ENCODE data around the gene KCNK16. TPM values are rescaled to one million over a fixed set of nuclear protein-coding genes. Genes with fewer than 3 reads are reported as not detected.

KCNK16 gene
- total and polyA plus RNA-seq, 2 of the 4 experiments (the other 2 are of a cell fraction) = not detected

- ChIA-PET POLR2A (ENCODE audit: unreplicated experiment) (no interaction called here), CTCF (interaction anchor here (2.1 kb wide), 1 partner anchor 438 kb away, joined by 7 read pairs; no protein-coding TSS in a partner anchor)
- Histone ChIP-seq H3K27ac (ENCODE audit: insufficient read depth, low read length) (no peak overlapping the region), H4K5ac (ENCODE audit: low read depth, low read length) (no peak overlapping the region), H2AFZ (replicated peaks; ENCODE audit: low read length, poor library complexity) (no peak overlapping the region), H3K4ac (ENCODE audit: low read depth, low read length) (no peak overlapping the region), H3K27me3 (ENCODE audit: control insufficient read depth, insufficient read depth, low read length) (peaks cover 32% of the 10 kb centered on the region; the same call in 1 of the 2 replicates), H4K91ac (ENCODE audit: insufficient read depth, low read depth, low read length) (no peak overlapping the region), H3K14ac (replicated peaks; ENCODE audit: low read depth, low read length) (no peak overlapping the region), H2AK5ac (ENCODE audit: low read depth, low read length) (no peak overlapping the region), H2AK9ac (replicated peaks; ENCODE audit: low read depth, low read length, poor library complexity) (no peak overlapping the region), H3K36me3 (ENCODE audit: control insufficient read depth, insufficient read depth, low read length) (no peaks in the 10 kb centered on the region), H2BK15ac (ENCODE audit: low read depth, low read length) (no peak overlapping the region), H2BK5ac (ENCODE audit: low read depth, low read length, poor library complexity, severe bottlenecking) (no peak overlapping the region), H2BK20ac (ENCODE audit: low read depth, low read length) (no peak overlapping the region), H4K8ac (ENCODE audit: low read depth in 2 of 2, low read length in 2 of 2) (no peak overlapping the region), H3K9me1 (ENCODE audit: insufficient read depth, low read length) (no peaks in the 10 kb centered on the region), H4K20me1 (ENCODE audit: insufficient read depth, low read length) (no peaks in the 10 kb centered on the region), H3K4me3 (ENCODE audit: insufficient read depth, low read depth, low read length) (no peak overlapping the region), H3K56ac (ENCODE audit: extremely low read depth, insufficient read depth, low read length) (no peak overlapping the region), H3K4me1 (ENCODE audit: control insufficient read depth, insufficient read depth, low read length) (no peaks in the 10 kb centered on the region), H3K18ac (ENCODE audit: low read depth, low read length) (no peak overlapping the region), H3K9me3 (ENCODE audit: control insufficient read depth, insufficient read depth, low read length) (no peaks in the 10 kb centered on the region), H3K4me2 (ENCODE audit: low read depth, low read length) (no peak overlapping the region), H3K9ac (ENCODE audit: low read depth, low read length) (no peak overlapping the region), H3K23ac (ENCODE audit: low read depth, low read length) (no peak overlapping the region), H2BK120ac (ENCODE audit: low read depth, low read length) (no peak overlapping the region), H3K79me1 (ENCODE audit: low read depth in 1 of 2, low read length in 2 of 2) (no peaks in the 10 kb centered on the region)
- dilution Hi-C loops (cut with HindIII; ENCODE audit: low sequenced_read_pairs, unreplicated experiment) (no loop called here), in situ Hi-C loops (cut with MboI; ENCODE audit: low sequenced_read_pairs) (no loop called here), intact Hi-C loops (cut with micrococcal nuclease) (loop anchor here (1.0 kb wide), 4 partner anchors 144 to 438 kb away; no protein-coding TSS in a partner anchor)
- BruUV-seq (replicated peaks) = no TSS peak
- WGBS, 2 experiments (ENCODE audit: extremely low coverage in 2 of 2, insufficient read length in 1 of 2) = no CpG with 5 or more reads among the region's 4 CpGs
- ATAC-seq (ENCODE audit: low read depth) = no peak
- TF ChIP-seq CHD1 (IDR thresholded peaks at IDR 0.05; ENCODE audit: low read depth, low read length) (no peak), FOS (IDR thresholded peaks at IDR 0.05; ENCODE audit: low read depth, low read length) (no peak), RAD21 (IDR thresholded peaks at IDR 0.05; ENCODE audit: low read length) (no peak)
- DNase-seq = no peak
Observed at GRCh38 chr6:39310542-39310941, 12.0 kb downstream of the KCNK16 start.

Measured in IMR-90 (cell line).